Measurements from ENCODE around the gene LPAR6.
"Not testable (repeated sequence)": the region's sequence is repeated elsewhere in the genome, so short reads cannot be mapped to it uniquely, and the experiment has no call there.

The LPAR6 gene

GRCh38 chr13:48412881-48413351, at the start of gene LPAR6:
Gene LPAR6, minus strand, starts transcription at chr13:48413113. Its CDS starts 690 bp downstream, at chr13:48412423.
- DNase-seq (ENCODE audit: low spot score), result no peak
- H3K27ac Mint-ChIP-seq, result peak within 1 kb of the TSS; percentile 92
- H3K27me3 Mint-ChIP-seq (ENCODE audit: low read depth), result no peaks in the 10 kb centered on the region
- peaks cover 13% of the 10 kb centered on the region for H3K9me3 Mint-ChIP-seq
- peak within 1 kb of the TSS; percentile 92 for H3K4me3 Mint-ChIP-seq
- peaks cover 63% of the 10 kb centered on the region for H3K36me3 Mint-ChIP-seq (ENCODE audit: low read depth)
- peaks cover 34% of the 10 kb centered on the region for H3K4me1 Mint-ChIP-seq (ENCODE audit: low read depth)

GRCh38 chr13:48457578-48458242, 44.8 kb upstream of the LPAR6 start:
- peaks cover 67% of the 10 kb centered on the region for H3K36me3 Mint-ChIP-seq (ENCODE audit: low read depth)
- no peak overlapping the region for H3K4me3 Mint-ChIP-seq
- no peak overlapping the region for H3K27ac Mint-ChIP-seq
- H3K27me3 Mint-ChIP-seq (ENCODE audit: low read depth), result no peaks in the 10 kb centered on the region
- DNase-seq (ENCODE audit: low spot score), result no peak
- H3K9me3 Mint-ChIP-seq, result peaks cover 9% of the 10 kb centered on the region
- peaks cover 3% of the 10 kb centered on the region for H3K4me1 Mint-ChIP-seq (ENCODE audit: low read depth)

- H3K36me3 Mint-ChIP-seq (ENCODE audit: low read depth), result peaks cover 72% of the 10 kb centered on the region
- H3K27me3 Mint-ChIP-seq (ENCODE audit: low read depth), result no peaks in the 10 kb centered on the region
Measured at GRCh38 chr13:48456546-48456945, 43.6 kb upstream of the LPAR6 start.

GRCh38 chr13:48451196-48451595, 38.3 kb upstream of the LPAR6 start:
- DNase-seq (ENCODE audit: low spot score); H3K27me3 Mint-ChIP-seq (ENCODE audit: low read depth); H3K4me3 Mint-ChIP-seq; H3K27ac Mint-ChIP-seq: not testable (repeated sequence)
- Mint-ChIP-seq H3K9me3 (peaks cover 35% of the 10 kb centered on the region), H3K36me3 (ENCODE audit: low read depth) (peaks cover 58% of the 10 kb centered on the region), H3K4me1 (ENCODE audit: low read depth) (peaks cover 36% of the 10 kb centered on the region)

More at GRCh38 chr13:48456546-48456945, 43.6 kb upstream of the LPAR6 start:
- H3K4me1 Mint-ChIP-seq (ENCODE audit: low read depth), result peaks cover 8% of the 10 kb centered on the region
- peaks cover 20% of the 10 kb centered on the region for H3K9me3 Mint-ChIP-seq
- no peak overlapping the region for H3K4me3 Mint-ChIP-seq
- H3K27ac Mint-ChIP-seq, result no peak overlapping the region
- no peak for DNase-seq (ENCODE audit: low spot score)

GRCh38 chr13:48449656-48450055, 36.7 kb upstream of the LPAR6 start:
- Mint-ChIP-seq H3K9me3 (peaks cover 35% of the 10 kb centered on the region), H3K4me3 (peak overlapping the region; percentile 66), H3K36me3 (ENCODE audit: low read depth) (peaks cover 50% of the 10 kb centered on the region), H3K4me1 (ENCODE audit: low read depth) (peaks cover 34% of the 10 kb centered on the region), H3K27ac (no peak overlapping the region), H3K27me3 (ENCODE audit: low read depth) (no peaks in the 10 kb centered on the region)
- DNase-seq (ENCODE audit: low spot score), result no peak

- no peak overlapping the region for H3K27ac Mint-ChIP-seq
- no peaks in the 10 kb centered on the region for H3K27me3 Mint-ChIP-seq (ENCODE audit: low read depth)
- DNase-seq (ENCODE audit: low spot score), result no peak
- peaks cover 38% of the 10 kb centered on the region for H3K4me1 Mint-ChIP-seq (ENCODE audit: low read depth)
- peaks cover 35% of the 10 kb centered on the region for H3K9me3 Mint-ChIP-seq
- peak overlapping the region; percentile 66 for H3K4me3 Mint-ChIP-seq
- peaks cover 48% of the 10 kb centered on the region for H3K36me3 Mint-ChIP-seq (ENCODE audit: low read depth)
Measured at GRCh38 chr13:48448959-48449614, 36.2 kb upstream of the LPAR6 start.

- H3K4me3 Mint-ChIP-seq, result peak overlapping the region; percentile 66
- H3K36me3 Mint-ChIP-seq (ENCODE audit: low read depth), result peaks cover 44% of the 10 kb centered on the region
- no peak for DNase-seq (ENCODE audit: low spot score)
Measured at GRCh38 chr13:48448285-48448958, 35.5 kb upstream of the LPAR6 start.

GRCh38 chr13:48446464-48446863, 33.6 kb upstream of the LPAR6 start:
- no peak for DNase-seq (ENCODE audit: low spot score)
- Mint-ChIP-seq H3K27ac (no peak overlapping the region), H3K9me3 (peaks cover 13% of the 10 kb centered on the region), H3K4me3 (no peak overlapping the region), H3K4me1 (ENCODE audit: low read depth) (peaks cover 40% of the 10 kb centered on the region), H3K36me3 (ENCODE audit: low read depth) (peaks cover 27% of the 10 kb centered on the region), H3K27me3 (ENCODE audit: low read depth) (no peaks in the 10 kb centered on the region)

More at GRCh38 chr13:48448285-48448958, 35.5 kb upstream of the LPAR6 start:
- no peak overlapping the region for H3K27ac Mint-ChIP-seq
- peaks cover 45% of the 10 kb centered on the region for H3K4me1 Mint-ChIP-seq (ENCODE audit: low read depth)
- no peaks in the 10 kb centered on the region for H3K27me3 Mint-ChIP-seq (ENCODE audit: low read depth)
- peaks cover 33% of the 10 kb centered on the region for H3K9me3 Mint-ChIP-seq

- Mint-ChIP-seq H3K27ac (peak overlapping the region; percentile 76), H3K4me1 (ENCODE audit: low read depth) (peaks cover 21% of the 10 kb centered on the region), H3K36me3 (ENCODE audit: low read depth) (peaks cover 8% of the 10 kb centered on the region), H3K9me3 (no peaks in the 10 kb centered on the region), H3K27me3 (ENCODE audit: low read depth) (no peaks in the 10 kb centered on the region), H3K4me3 (peak overlapping the region; percentile 50)
- DNase-seq (ENCODE audit: low spot score), result no peak
Measured at GRCh38 chr13:48443442-48444208, 30.7 kb upstream of the LPAR6 start.

- DNase-seq (ENCODE audit: low spot score), result no peak
- peaks cover 14% of the 10 kb centered on the region for H3K4me1 Mint-ChIP-seq (ENCODE audit: low read depth)
- no peak overlapping the region for H3K27ac Mint-ChIP-seq
- peaks cover 15% of the 10 kb centered on the region for H3K36me3 Mint-ChIP-seq (ENCODE audit: low read depth)
- H3K4me3 Mint-ChIP-seq, result no peak overlapping the region
- no peaks in the 10 kb centered on the region for H3K27me3 Mint-ChIP-seq (ENCODE audit: low read depth)
- H3K9me3 Mint-ChIP-seq, result no peaks in the 10 kb centered on the region
Measured at GRCh38 chr13:48437371-48437770, 24.5 kb upstream of the LPAR6 start.

GRCh38 chr13:48436661-48437288, 23.9 kb upstream of the LPAR6 start:
- Mint-ChIP-seq H3K4me3 (no peak overlapping the region), H3K4me1 (ENCODE audit: low read depth) (peaks cover 19% of the 10 kb centered on the region), H3K27me3 (ENCODE audit: low read depth) (no peaks in the 10 kb centered on the region), H3K9me3 (no peaks in the 10 kb centered on the region), H3K36me3 (ENCODE audit: low read depth) (peaks cover 18% of the 10 kb centered on the region), H3K27ac (no peak overlapping the region)
- DNase-seq (ENCODE audit: low spot score), result no peak

- Mint-ChIP-seq H3K27ac (no peak overlapping the region), H3K4me3 (no peak overlapping the region), H3K36me3 (ENCODE audit: low read depth) (peaks cover 18% of the 10 kb centered on the region), H3K9me3 (no peaks in the 10 kb centered on the region), H3K4me1 (ENCODE audit: low read depth) (peaks cover 32% of the 10 kb centered on the region), H3K27me3 (ENCODE audit: low read depth) (no peaks in the 10 kb centered on the region)
- DNase-seq (ENCODE audit: low spot score), result no peak
Measured at GRCh38 chr13:48434200-48434599, 21.3 kb upstream of the LPAR6 start.

- DNase-seq (ENCODE audit: low spot score), result no peak
- no peaks in the 10 kb centered on the region for H3K9me3 Mint-ChIP-seq
Measured at GRCh38 chr13:48431987-48432615, 19.2 kb upstream of the LPAR6 start.

More at GRCh38 chr13:48431987-48432615, 19.2 kb upstream of the LPAR6 start:
- Mint-ChIP-seq H3K27me3 (ENCODE audit: low read depth) (no peaks in the 10 kb centered on the region), H3K36me3 (ENCODE audit: low read depth) (peaks cover 20% of the 10 kb centered on the region), H3K4me3 (peak overlapping the region; percentile 2), H3K4me1 (ENCODE audit: low read depth) (peaks cover 39% of the 10 kb centered on the region), H3K27ac (no peak overlapping the region)

All from T-helper 2 cell treated with Interferon-gamma antibody and Interleukin-4, amounts not matched to agents 5 μg/mL and 100 μg/mL, for 36 hours (primary cell).